Neuronal stem cell (in vitro differentiated cells): ENCODE measurements around the gene AP3D1.

Experiments
- DNase-seq: peaks from one replicate; pipeline ENCODE4 v3.0.0-alpha.2; 2013; ENCODE audit warnings: low spot score
- H2AFZ ChIP-seq: one replicate; pipeline ENCODE4 v1.6.1; 2013; ENCODE audit warnings: mild to moderate bottlenecking, low read length, inconsistent platforms
- H2AK5ac ChIP-seq: 2 replicates; pipeline ENCODE4 v1.6.1; 2013; ENCODE audit warnings: low read depth, mild to moderate bottlenecking, inconsistent platforms, low read length, moderate library complexity, mixed read lengths
- H2BK120ac ChIP-seq: 2 replicates; pipeline ENCODE4 v1.6.1; 2013; ENCODE audit warnings: low read depth, mild to moderate bottlenecking, inconsistent platforms, low read length, moderate library complexity, mixed read lengths
- H2BK12ac ChIP-seq: one replicate; pipeline ENCODE4 v1.6.1; 2013; ENCODE audit warnings: low read length, inconsistent platforms
- H2BK15ac ChIP-seq: 2 replicates; pipeline ENCODE4 v1.6.1; 2013; ENCODE audit warnings: mild to moderate bottlenecking, low read length, inconsistent platforms, mixed read lengths
- H2BK5ac ChIP-seq: one replicate; pipeline ENCODE4 v1.6.1; 2013; ENCODE audit warnings: inconsistent platforms, mild to moderate bottlenecking, low read length, moderate library complexity
- H3K14ac ChIP-seq: one replicate; pipeline ENCODE4 v1.6.1; 2013; ENCODE audit warnings: low read length, inconsistent platforms
- H3K18ac ChIP-seq: 2 replicates; pipeline ENCODE4 v1.6.1; 2013; ENCODE audit warnings: low read length, inconsistent platforms
- H3K23ac ChIP-seq: 2 replicates; pipeline ENCODE4 v1.6.1; 2013; ENCODE audit warnings: low read depth, mild to moderate bottlenecking, mixed read lengths, low read length, inconsistent platforms; ENCODE audit not compliant: poor library complexity
- H3K27ac ChIP-seq: replicated peaks from 3 replicates; pipeline ENCODE4 v1.5.1; 2013; ENCODE audit warnings: low read length, inconsistent platforms
- H3K27me3 ChIP-seq, 3 experiments: 2 replicates each; pipeline ENCODE4 v1.6.1; 2013; ENCODE audit warnings: low read length in 3 of 3, mild to moderate bottlenecking in 2 of 3, inconsistent platforms in 1 of 3, low read depth in 1 of 3, mixed read lengths in 1 of 3, moderate library complexity in 1 of 3; ENCODE audit not compliant: control insufficient read depth in 3 of 3, insufficient read depth in 3 of 3
- H3K36me3 ChIP-seq, 2 donors: replicated peaks in 1 of 2; 2 replicates each; pipeline ENCODE4 v1.6.1; 2013; ENCODE audit warnings: low read length in 2 of 2; ENCODE audit not compliant: control insufficient read depth in 2 of 2, insufficient read depth in 2 of 2
- H3K4ac ChIP-seq: 2 replicates; pipeline ENCODE4 v1.6.1; 2013; ENCODE audit warnings: inconsistent platforms, mild to moderate bottlenecking, low read length, moderate library complexity
- H3K4me1 ChIP-seq, 2 donors: 1 replicate in 1 of 2; 2 replicates in 1 of 2; pipeline ENCODE4 v1.6.1; 2013; ENCODE audit warnings: low read length in 2 of 2, low read depth in 1 of 2; ENCODE audit not compliant: control insufficient read depth in 2 of 2, insufficient read depth in 1 of 2
- H3K4me2 ChIP-seq: one replicate; pipeline ENCODE4 v1.6.1; 2013; ENCODE audit warnings: mild to moderate bottlenecking, low read length, inconsistent platforms; ENCODE audit not compliant: insufficient read depth, poor library complexity, severe bottlenecking
- H3K4me3 ChIP-seq, 2 donors: 2 replicates each; pipeline ENCODE4 v1.5.1; 2013; ENCODE audit warnings: low read length in 2 of 2, mild to moderate bottlenecking in 2 of 2, inconsistent platforms in 1 of 2, moderate library complexity in 1 of 2
- H3K79me1 ChIP-seq: one replicate; pipeline ENCODE4 v1.6.1; 2013; ENCODE audit warnings: low read depth, mild to moderate bottlenecking, inconsistent platforms, low read length, moderate library complexity
- H3K9ac ChIP-seq: one replicate; pipeline ENCODE4 v1.6.1; 2013; ENCODE audit warnings: mild to moderate bottlenecking, low read depth, low read length, inconsistent platforms; ENCODE audit not compliant: poor library complexity
- H3K9me3 ChIP-seq, 2 donors: replicated peaks in 1 of 2; 2 replicates each; pipeline versions ENCODE3 to v1.6.1; 2013; ENCODE audit warnings: low read length in 2 of 2, mild to moderate bottlenecking in 2 of 2, inconsistent platforms in 1 of 2, low read depth in 1 of 2, mixed read lengths in 1 of 2, moderate library complexity in 1 of 2; ENCODE audit not compliant: control insufficient read depth in 2 of 2, insufficient read depth in 1 of 2
- H4K8ac ChIP-seq: one replicate; pipeline ENCODE4 v1.6.1; 2013; ENCODE audit warnings: low read depth, mild to moderate bottlenecking, inconsistent platforms, low read length, moderate library complexity
- H4K91ac ChIP-seq: one replicate; pipeline ENCODE4 v1.6.1; 2013; ENCODE audit warnings: low read length, low read depth, mild to moderate bottlenecking, inconsistent platforms; ENCODE audit not compliant: poor library complexity
- WGBS, 2 donors: extraction: QIAGEN DNeasy Blood & Tissue Kit; methylation state at CpG; one replicate each; pipeline ENCODE4 v1.1.7; 2013; ENCODE audit warnings: missing lambda C conversion rate in 2 of 2, mixed read lengths in 1 of 2; ENCODE audit not compliant: insufficient read length in 2 of 2, insufficient replicate concordance in 1 of 2; ENCODE audit errors: extremely low coverage in 2 of 2; 5-methylcytosine and 5-hydroxymethylcytosine counted together

The AP3D1 gene

DNA sequence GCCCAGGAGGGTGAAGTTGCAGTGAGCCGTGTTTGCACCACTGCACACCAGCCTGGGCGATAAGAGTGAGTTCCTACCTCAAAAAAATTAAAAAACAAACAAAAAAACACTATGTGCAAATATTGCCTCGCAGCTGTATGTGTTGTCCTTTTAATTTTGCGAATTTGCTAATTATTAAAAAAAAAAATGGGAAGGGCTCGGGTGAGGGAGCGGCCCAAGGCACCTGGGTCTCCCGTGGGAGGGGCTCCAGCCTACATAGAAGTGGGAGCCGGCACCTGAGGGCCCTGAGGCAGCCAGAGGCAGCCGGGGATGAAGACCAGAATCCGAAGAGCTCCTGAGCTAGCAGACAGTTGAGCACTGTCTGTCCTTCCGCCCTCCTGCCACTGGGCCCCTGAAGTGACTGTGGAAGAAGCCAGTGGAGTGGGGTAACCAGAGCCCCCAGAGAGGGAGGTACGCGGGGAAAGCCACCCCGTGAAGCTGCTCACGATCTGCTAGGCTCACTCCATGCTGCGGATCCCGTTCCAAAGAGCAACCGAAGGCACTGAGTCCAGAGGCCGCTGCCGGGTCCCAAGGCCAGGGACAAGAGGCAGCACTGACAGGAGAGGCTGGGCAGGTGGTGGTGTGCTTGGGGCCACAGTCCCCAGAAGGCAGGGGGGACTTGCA, 48.2 kb downstream of the AP3D1 start:
- Histone ChIP-seq H2BK12ac (no peak overlapping the region), H4K8ac (peak overlapping the region; percentile 17), H3K4me2 (no peak overlapping the region), H2AFZ (no peak overlapping the region), H4K91ac (no peak overlapping the region), H3K4me3 (no peak overlapping the region), H2BK120ac (no peak overlapping the region), H3K4ac (no peak overlapping the region), H3K23ac (no peak overlapping the region), H2BK15ac (no peak overlapping the region), H3K14ac (no peak overlapping the region), H3K79me1 (peaks cover 16% of the 10 kb centered on the region), H3K4me1 (no peaks in the 10 kb centered on the region), H3K27me3 (no peaks in the 10 kb centered on the region), H3K36me3 (peaks cover 62 to 83% of the 10 kb centered on the region in 2 donors), H3K9me3 (peaks cover 0 to 5% of the 10 kb centered on the region in 2 donors), H2BK5ac (peak overlapping the region; percentile 82), H3K18ac (peak overlapping the region; percentile 17), H2AK5ac (no peak overlapping the region), H3K27ac (no peak overlapping the region), H3K9ac (no peak overlapping the region)
- DNase-seq: no peak
- no CpG with 5 or more reads among the region's 20 CpGs for WGBS, 2 donors

- Histone ChIP-seq H4K91ac (no peak overlapping the region), H3K27ac (no peak overlapping the region), H2BK15ac (no peak overlapping the region), H3K4me2 (no peak overlapping the region), H3K9ac (no peak overlapping the region), H2BK12ac (no peak overlapping the region), H3K4me1 (peaks cover 2 to 6% of the 10 kb centered on the region in 2 donors), H3K4me3 (no peak overlapping the region), H3K36me3 (peaks cover 54 to 70% of the 10 kb centered on the region in 2 donors), H3K27me3 (no peaks in the 10 kb centered on the region), H2BK5ac (no peak overlapping the region), H3K79me1 (peaks cover 16% of the 10 kb centered on the region), H2BK120ac (no peak overlapping the region), H3K4ac (no peak overlapping the region), H3K23ac (peak overlapping the region; percentile 89), H2AK5ac (no peak overlapping the region), H4K8ac (no peak overlapping the region), H2AFZ (no peak overlapping the region), H3K18ac (no peak overlapping the region), H3K9me3 (peaks cover 0 to 5% of the 10 kb centered on the region in 2 donors), H3K14ac (no peak overlapping the region)
- WGBS, 2 donors: no CpG with 5 or more reads among the region's 45 CpGs
- DNase-seq: no peak
These were observed 49.7 kb downstream of the AP3D1 start for GRCh38 chr19:2101417-2102335.

- Histone ChIP-seq H3K27ac (no peak overlapping the region), H3K36me3 (peaks cover 46 to 60% of the 10 kb centered on the region in 2 donors), H4K8ac (no peak overlapping the region), H3K4me1 (peaks cover 2 to 6% of the 10 kb centered on the region in 2 donors), H2AFZ (no peak overlapping the region), H3K27me3 (no peaks in the 10 kb centered on the region), H3K79me1 (peaks cover 14% of the 10 kb centered on the region), H2BK5ac (no peak overlapping the region), H3K9me3 (no peaks in the 10 kb centered on the region), H2AK5ac (no peak overlapping the region), H4K91ac (no peak overlapping the region), H3K14ac (no peak overlapping the region), H3K18ac (no peak overlapping the region), H2BK15ac (no peak overlapping the region), H3K4me3 (no peak overlapping the region), H3K4me2 (no peak overlapping the region), H2BK12ac (no peak overlapping the region), H3K9ac (no peak overlapping the region), H2BK120ac (no peak overlapping the region), H3K23ac (no peak overlapping the region), H3K4ac (no peak overlapping the region)
- no peak for DNase-seq
- WGBS, 2 donors: no CpG with 5 or more reads among the region's 11 CpGs
These were observed 50.7 kb downstream of the AP3D1 start for GRCh38 chr19:2100719-2101061.
